Measurements from ENCODE around the gene TFF3.

The TFF3 gene

DNA sequence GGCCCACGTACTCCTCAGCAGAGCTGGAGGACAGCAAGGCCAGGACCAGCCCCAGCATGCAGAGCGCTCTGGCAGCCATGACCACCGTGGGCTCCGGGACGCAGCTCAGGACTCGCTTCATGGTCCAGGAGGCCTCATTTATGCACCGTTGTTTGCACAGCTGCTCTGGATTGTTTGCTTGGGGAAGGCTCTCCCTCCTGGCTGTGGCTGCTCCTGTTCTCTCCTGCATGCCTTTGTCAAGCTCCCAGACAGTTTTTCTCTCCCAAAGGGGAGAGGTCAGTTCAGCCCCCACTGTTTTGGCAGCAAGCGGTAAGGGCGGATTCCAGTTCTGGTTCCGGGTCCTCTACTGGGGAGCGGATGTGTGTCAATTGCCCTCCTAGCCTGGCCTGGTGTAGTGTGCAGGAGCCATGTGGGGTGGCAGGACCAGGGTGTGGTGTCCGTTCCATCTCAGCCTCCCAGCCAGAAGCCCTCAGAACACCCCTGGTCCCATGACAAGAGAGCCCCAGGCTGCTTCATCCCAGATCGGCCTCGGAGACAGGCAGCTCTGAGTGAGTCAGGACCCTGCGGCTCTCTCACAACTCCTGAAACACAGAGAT lies at the start of gene TFF3:
Gene TFF3, minus strand, starts transcription at position 114 of the 596 bp plus-strand sequence. Its CDS starts 35 bp downstream, at position 79.
- DNase-seq: peak; percentile 53

- DNase-seq: no peak
Observed at GRCh38 chr21:42364304-42364865, 49.2 kb upstream of the TFF3 start.

DNA sequence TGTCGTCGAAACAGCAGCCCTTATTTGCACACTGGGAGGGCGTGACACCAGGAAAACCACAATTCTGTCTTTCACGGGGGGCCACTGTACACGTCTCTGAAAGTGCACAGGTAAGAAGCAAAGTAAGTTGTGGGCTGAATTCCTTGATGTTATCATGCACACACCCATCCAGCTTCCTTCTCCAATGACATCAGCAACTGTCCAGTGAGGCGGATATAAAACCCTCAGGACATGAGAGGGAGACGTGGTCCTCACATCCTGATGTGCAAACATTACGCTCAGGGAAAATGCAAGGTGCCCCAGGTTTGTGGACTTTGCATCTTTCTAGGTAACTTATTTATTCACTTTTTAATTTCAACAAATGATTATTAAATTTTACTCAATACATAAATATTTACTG lies 48.1 kb upstream of the TFF3 start:
- DNase-seq: no peak

- DNase-seq: no peak
Observed at GRCh38 chr21:42362700-42363099, 47.5 kb upstream of the TFF3 start.

GRCh38 chr21:42362198-42362597 lies 47.0 kb upstream of the TFF3 start:
- DNase-seq: no peak

DNA sequence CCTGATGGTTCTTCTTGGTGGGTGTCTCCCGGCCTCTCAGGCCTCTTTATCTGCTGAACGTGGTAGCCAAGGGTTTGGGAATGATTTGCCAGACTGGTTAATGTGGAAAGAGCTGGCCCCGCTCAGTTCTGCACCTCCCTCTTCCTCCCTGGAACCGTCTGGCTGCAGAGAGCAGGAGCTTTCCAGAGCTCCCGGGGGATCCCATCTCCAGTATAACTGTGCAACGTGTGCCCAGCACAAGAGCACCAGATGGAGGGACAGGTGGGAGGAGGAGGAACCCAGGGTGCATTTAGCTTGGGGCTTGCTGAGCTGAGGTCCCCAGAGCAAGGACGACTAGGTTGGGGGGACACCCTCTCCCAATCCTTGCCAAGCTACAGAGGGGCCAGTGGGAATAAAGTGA lies 46.1 kb upstream of the TFF3 start:
- DNase-seq: no peak

GRCh38 chr21:42360317-42360716 lies 45.1 kb upstream of the TFF3 start:
- no peak for DNase-seq

DNA sequence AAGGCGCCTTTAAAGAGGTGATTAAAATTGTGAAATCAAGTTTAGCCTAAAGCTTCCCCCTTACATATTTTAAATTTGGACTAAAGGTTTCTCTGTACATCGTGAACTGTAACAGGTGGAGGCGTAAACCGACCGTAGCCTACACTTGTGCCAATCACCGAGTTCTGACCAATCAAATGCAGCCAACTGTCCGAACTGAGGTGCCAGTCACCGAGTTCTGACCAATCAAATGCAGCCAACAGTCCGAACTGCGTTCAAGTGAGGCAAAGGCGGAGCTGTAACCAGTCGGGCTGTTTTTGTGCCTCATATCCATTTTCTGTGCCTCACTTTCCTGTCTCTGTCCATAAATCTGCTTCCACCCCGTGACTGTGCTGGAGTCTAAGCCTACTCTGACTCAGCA lies 43.7 kb upstream of the TFF3 start:
- DNase-seq: no peak

- DNase-seq: no peak
Observed at GRCh38 chr21:42358261-42358660, 43.1 kb upstream of the TFF3 start.

DNA sequence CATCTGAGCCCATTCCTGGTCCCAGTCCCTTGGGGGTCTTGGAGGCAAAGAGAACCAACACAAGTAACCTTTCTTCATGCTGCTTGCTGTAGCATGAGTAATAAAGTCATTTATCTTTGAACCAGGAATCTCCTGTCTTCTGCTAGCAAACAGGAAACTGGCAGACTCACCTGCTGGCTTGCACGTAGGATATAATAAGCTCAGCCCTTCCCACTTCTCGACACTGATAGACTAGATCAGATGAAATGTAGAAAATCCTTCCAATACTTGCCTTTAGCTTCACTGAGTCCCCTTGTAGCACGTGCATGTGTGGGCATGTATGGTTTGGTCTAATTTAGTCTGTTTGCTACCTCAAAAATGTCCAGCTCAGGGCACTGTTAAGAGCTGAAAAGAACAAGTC lies 42.1 kb upstream of the TFF3 start:
- DNase-seq: no peak

- no peak for DNase-seq
Observed at GRCh38 chr21:42356650-42357049, 41.4 kb upstream of the TFF3 start.

- DNase-seq: no peak
Observed at GRCh38 chr21:42356046-42356445, 40.8 kb upstream of the TFF3 start.

DNA sequence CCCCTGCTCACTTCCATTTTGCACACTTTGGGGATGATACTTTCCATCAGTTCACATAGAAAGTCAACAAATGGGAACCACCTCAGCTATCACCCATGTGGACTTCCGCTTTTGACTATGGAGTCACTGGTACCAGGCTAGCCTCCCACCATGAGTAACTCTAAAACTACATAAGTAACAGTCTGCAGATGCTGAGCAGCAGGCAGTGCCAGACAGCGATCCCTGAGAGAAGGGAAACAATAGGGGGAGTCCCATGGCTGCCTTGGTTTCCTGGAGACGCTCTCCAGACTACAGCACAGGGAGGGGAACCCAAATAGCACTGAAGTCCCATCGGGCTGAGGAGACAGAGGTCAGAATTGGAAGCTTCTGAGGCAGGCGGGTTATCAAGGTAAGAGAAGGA lies 38.4 kb upstream of the TFF3 start:
- DNase-seq: no peak

DNA sequence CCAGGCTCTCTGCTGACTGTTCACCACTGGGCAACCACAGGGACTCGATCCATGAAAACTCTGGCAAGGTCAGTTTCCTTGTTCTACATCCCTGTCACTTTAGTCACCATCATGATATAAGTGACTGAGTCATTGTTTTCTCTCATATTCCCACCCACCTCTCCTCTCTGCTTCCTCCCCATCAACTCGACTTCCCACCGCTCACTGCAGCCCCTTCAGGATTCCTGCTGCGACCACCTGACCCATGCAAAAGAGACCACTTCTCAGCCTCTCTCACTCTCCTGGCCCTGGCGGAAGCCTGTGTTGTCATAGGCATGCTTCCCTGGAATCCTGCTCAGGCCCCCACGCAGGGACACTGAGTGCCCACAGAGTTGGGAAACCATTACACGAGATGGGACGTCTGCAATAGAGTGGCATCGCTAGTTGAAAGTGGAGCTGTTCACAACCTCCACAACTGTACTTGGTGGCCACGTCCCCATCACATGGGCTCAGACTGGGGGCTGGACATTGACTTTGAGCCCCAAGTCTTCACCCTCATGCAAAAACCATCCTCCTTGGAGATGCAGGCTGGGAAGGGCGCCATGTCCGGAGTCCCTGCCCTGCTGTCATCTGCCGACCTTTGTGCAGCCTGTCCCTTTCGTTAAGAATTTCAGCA lies 37.4 kb upstream of the TFF3 start:
- no peak for DNase-seq

DNA sequence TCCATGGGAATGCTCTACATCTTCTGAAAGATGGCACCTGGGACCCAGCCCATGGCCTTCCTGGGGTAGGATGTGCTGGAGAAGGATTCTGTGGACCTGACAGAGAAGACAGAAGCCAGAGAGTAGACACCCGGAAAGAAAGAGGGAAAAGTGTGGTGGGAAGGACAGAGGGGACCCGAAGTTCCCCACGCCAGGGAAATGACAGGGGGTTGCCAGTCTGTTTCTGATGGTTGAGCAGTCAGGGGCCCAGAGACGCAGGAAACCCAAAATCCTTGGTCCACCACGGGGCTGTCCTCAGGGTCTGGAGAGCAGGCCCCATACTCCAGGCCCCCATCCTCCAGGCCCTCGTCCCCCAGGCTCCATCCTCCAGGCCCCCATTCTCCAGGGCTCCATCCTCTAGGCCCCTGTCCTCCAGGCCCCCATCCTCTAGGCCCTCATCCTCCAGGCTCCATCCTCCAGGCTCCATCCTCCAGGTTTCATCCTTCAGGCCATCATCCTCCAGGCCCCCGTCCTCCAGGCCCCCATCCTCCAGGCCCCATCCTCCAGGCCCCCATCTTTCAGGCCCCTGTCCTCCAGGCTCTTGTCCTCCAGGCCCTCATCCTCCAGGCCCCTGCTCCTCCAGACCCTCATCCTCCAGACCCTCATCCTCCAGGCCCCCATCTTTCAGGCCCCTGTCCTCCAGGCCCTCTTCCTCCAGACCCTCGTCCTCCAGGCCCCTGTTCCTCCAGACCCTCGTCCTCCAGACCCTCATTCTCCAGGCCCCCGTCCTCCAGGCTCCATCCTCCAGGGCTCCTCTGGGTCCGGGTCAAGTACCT lies 36.6 kb upstream of the TFF3 start:
- DNase-seq: no peak

- no peak for DNase-seq
Observed at GRCh38 chr21:42350927-42351426, 35.8 kb upstream of the TFF3 start, which contains the start of gene TFF2. Gene TFF2 (minus strand): TSS chr21:42350994. CDS start chr21:42350957, 37 bp downstream.

GRCh38 chr21:42350318-42350910 lies 35.2 kb upstream of the TFF3 start:
- no peak for DNase-seq

DNA sequence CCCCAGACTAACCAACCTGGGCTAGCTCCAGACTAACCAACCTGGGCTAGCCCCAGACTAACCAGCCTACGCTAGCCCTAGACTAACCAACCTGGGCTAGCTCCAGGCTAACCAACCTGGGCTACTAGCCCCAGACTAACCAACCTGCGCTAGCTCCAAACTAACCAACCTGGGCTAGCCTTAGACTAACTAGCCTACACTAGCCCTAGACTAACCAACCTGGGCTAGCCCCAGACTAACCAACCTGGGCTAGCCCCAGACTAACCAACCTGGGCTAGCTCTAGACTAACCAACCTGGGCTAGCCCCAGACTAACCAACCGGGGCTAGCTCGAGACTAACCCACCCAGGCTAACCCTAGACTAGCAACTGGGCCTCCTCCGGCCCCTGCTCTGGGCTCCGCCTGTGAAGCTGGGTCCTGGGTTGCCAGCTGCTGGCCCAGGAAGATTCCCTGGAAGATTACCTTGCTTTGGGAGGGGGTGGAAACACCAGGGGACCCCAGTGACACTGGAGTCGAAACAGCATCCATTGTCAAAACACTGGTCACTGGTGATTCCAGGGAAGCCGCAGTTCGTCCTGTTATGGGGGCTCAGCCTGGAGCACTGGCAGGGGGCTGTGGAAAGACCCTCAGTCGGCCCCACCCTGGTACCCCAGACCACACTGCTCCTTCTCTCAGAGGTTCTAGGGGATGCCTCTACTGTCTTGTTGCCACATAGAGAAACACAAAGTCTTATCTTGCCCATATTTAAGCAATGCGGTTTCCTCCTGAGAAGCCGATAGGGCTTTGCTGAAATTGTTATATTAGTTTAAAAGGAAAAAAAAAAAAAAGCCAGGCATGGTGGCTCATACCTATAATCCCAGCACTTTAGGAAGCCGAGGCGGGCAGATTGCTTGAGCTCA lies 34.5 kb upstream of the TFF3 start:
- DNase-seq: no peak

GRCh38 chr21:42348762-42349161 lies 33.6 kb upstream of the TFF3 start:
- no peak for DNase-seq

GRCh38 chr21:42347601-42348327 lies 32.6 kb upstream of the TFF3 start:
- no peak for DNase-seq
